NCI-H82 treated with DMSO at 0.1 percent for 48 hours (cell line): ENCODE data around the gene TBC1D4.
"Not testable (repeated sequence)": the region's sequence is repeated elsewhere in the genome, so short reads cannot be mapped to it uniquely, and the experiment has no call there.

ENCODE experiments used
- DNase-seq: peaks from one replicate; lab custom pipeline; 2025; ENCODE audit not compliant: unreplicated experiment; lab: John Stamatoyannopoulos, UW

TBC1D4 gene

DNA sequence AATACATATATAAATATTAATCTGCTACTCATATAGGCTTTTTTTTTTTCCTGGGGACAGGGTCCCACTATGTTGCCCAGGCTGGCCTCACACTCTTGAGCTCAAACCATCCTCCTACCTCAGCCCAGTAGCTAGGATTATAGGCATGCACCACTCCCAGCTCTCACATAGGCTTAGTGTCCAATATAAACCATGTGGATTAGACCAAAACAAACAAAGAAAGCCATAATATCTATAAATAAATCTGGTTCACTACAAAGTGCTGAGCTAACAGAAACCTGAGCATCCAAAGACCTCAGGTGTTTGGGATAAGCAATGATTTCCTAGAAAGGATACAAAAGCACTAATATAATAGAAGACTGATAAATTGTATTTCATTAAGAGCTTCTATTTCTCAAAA is 26.0 kb downstream of the TBC1D4 start:
- no peak for DNase-seq

GRCh38 chr13:75454497-75454896 is 27.5 kb downstream of the TBC1D4 start:
- no peak for DNase-seq

- no peak for DNase-seq
Observed at GRCh38 chr13:75452564-75452963, 29.4 kb downstream of the TBC1D4 start.

GRCh38 chr13:75447493-75447892 is 34.5 kb downstream of the TBC1D4 start:
- DNase-seq = no peak

DNA sequence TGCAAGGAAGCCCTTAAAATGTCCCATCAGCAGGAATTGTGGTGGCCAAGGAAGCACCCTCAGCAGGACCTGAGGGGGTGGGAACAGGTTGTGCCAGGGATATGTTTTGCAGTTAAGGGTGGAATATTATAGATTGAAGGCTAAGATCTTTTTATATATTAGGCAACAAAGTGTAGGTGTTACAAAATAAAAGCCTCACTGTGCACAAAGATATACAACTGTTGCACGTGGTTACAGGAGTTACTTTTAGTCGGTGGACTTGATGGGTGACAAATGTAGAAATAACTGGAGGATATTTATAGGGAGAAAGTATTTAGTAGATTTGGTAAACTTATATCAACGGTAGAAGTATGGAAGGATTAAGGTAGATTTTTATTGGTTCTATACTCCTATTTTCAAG is 35.1 kb downstream of the TBC1D4 start:
- DNase-seq = no peak

DNA sequence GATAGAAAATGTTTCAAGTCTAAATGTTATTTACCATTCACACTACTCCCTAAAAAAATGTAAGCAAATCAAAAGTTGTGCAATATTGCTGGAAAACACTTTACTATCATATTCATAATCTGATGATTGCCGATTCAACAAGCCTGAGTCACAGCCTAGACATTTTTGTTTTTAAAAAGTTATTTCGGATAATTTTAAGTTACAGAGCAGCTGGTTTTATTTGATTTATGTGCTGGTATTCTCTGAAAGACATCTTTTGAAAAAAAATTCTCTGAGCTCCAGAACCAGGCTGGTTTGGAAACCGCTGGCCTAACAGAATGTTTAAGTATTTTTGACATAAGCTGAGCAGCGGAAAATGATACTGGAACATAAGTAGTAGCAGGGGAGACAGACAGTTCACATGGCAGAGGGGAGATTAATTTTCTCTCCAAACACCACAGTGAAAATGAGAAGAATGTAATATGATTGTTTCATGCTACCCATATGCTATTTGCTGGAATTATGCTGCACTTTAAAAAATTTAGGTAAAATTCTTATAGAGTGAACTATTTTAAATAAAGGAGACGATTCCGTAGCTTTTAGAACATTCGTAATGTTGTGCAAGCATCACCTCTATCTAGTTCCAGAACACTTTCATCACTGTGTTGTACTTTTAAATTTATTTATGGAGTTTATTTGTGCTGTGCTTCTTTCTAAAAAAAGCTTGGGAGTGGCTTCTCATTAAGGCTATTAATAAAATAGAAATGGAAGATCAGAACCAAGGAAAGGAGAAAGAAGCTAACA is 36.1 kb downstream of the TBC1D4 start:
- no peak for DNase-seq

GRCh38 chr13:75444016-75444415 is 38.0 kb downstream of the TBC1D4 start:
- no peak for DNase-seq

GRCh38 chr13:75443356-75443958 is 38.5 kb downstream of the TBC1D4 start:
- no peak for DNase-seq

DNA sequence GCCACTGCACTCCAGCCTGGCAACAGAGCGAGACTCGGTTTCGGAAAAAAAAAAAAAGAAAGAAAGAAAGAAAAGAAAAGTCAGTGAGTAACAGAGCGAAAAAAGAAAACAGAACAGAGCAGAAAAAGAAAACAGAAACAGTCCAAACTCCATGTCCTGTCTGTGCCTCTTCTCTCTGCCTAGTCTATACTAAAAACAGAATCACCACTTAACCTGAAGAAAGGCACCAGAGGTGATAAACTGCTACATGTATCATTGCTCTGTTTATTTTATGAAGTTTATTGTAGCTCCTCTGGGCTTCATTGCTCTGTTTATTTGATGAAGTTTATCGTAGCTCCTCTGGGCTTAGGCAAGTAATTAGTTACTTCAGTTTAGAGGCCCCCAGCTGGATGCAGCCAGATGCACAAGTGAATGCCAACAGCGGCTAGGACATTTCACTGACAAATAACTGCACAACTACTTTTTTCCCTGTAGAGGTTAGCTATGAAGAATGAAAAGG is 39.2 kb downstream of the TBC1D4 start:
- no peak for DNase-seq

DNA sequence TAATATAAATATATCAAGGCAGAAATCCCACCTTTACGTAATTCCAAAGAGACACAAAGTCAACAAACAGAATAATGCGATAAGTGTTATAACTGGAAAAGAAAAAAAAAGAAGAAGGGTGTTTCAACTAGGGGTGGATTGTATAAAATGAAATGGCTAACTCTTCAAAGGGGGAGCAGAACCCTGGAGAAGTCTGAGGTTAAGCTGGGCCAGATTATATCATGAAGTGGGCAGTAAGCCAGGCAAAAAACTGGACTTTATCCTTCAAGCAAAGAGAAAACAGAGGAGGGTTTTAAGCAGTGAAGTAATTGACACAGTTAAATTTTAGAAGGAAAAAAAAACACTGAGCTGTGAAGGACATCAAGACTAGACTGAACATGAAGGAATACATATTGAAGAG is 41.9 kb downstream of the TBC1D4 start:
- no peak for DNase-seq

DNA sequence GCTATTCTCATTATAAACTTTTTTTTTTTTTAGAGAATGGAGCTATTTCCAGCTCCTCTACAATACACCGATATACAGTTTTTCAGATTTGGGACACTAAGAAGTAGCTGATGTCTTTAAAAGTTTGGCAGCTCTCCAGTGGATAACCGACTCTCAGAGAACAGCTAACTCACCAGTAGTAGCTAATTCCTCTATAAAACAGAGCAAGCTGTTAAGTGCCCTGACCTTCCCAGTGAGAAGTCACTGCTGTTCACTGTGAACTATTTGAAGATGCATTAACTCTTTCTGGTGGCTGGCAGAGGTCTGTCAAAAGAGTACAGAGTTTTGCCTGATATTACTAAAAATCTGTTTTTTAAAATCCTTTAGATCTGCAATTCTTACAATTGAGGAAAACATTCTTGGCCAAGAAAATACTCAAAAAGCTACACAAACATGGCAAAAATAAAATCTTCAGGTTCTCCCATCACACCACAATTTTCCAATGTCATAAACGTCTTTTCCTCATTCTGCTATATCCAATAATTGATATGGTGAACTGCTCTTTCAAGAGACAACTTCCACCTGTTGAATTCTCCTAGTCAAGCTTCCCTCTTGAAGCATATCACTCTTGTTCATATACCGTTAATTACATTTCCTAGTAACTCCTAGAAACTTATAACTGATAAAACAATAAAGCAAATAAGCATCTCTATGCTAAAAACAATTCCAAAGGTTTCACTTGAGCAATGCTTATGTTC is 44.2 kb downstream of the TBC1D4 start:
- DNase-seq = peak; percentile 66

DNA sequence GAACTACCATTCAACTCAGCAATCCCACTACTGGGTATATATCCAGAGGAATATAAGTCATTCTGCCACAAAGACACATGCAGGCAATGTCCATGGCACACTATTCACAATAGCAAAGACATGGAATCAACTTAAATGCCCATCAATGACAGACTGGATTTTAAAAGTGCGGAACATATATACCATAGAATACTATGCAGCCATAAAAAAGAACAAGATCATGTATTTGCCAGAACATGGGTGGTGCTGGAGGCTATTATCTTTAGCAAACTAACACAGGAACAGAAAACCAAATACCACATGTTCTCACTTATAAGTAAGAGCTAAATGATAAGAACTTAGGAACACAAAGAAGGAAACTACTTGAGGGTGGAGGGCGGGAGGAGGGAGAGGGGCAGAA is 47.8 kb downstream of the TBC1D4 start:
- not testable (repeated sequence) for DNase-seq

DNA sequence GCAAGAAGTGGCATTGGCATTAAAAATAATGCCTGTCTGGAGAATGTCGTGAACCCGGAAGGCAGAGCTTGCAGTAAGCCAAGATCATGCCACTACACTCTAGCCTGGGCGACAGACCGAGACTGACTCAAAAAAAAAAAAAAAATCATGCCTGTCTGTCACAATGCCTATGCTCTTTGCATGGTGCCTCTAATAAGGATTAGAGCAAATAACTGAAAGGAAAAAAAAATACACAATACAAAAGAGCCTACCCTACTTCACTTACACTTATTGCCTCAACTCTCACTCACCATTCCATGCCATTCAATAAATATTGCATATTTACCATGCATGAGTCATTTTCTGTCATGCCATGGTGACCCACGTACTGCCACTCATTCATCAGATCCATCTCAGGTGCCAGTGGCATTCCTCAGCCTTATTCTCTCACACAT is 49.1 kb downstream of the TBC1D4 start:
- no peak for DNase-seq

DNA sequence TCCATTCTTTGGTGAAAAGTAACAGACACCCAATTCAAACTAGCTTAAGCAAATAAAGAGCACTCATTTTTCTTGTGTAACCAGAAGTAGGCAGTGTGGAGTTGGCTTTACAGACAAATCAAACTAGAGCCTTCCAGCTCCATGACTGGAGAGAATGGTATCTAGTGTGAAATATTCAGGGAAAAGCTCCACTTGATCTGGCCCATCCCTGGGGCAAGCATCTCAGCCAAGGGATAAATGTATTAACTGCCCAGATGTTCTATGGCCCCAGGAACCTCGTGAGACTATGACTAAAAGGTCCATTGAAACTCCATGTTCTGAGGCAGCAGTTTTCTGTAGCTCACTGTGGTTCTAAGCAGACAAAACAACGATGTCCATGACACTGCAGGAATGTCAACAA is 49.9 kb downstream of the TBC1D4 start:
- no peak for DNase-seq

DNA sequence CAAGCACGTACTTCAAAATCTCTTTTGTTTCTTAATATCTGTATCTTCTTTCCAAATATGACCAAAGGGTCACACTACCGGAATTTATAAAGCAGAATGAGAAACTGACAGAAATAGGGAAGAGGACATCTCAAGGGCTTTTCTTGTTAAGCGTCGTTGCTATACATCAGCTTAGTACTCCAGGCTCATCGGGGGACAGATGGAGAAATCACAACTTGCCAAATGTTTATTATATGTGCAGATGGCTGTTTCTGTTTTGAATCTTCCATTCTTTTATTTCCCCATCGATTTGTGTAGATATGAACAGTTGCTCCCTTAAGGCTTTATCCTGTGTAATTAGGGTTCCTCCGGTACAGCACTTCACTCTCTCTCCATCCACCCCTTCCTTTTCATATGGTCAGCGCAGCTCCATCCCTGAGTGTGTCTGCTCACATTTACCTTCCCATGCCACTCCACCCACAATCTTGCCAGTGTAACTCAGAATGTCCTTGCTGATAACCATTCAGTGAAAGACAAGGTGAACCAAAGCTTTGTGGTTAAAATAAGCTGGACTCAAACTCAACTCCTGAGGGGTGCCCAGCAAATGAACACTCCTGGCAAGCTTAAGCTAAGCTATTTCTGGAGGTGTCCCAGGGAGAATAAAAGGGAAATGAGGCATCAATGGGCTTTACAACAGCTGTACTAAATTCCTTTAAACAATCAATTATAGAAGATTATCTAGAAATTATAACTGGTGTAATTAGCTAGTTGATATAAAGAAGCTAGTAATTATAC is 51.3 kb downstream of the TBC1D4 start:
- no peak for DNase-seq

DNA sequence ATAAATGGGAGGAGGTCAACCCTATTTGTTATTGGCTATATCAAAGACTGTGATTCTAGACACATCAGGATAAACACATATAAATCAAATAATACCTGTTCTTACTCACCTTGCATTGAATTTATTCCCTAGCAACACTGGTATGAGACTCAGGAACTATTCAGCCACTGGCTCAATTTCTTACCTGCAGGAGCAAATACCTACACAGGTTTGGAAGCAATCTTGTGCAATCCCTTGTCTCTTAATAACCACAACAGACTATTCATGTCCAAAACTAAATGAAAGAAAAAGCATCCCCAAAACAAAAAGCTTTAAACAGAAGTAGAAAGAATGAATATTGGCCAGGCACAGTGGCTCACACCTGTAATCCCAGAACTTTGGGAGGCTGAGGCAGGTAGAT is 55.5 kb downstream of the TBC1D4 start:
- DNase-seq = no peak

- no peak for DNase-seq
Observed at GRCh38 chr13:75425216-75426009, 56.6 kb downstream of the TBC1D4 start.

DNA sequence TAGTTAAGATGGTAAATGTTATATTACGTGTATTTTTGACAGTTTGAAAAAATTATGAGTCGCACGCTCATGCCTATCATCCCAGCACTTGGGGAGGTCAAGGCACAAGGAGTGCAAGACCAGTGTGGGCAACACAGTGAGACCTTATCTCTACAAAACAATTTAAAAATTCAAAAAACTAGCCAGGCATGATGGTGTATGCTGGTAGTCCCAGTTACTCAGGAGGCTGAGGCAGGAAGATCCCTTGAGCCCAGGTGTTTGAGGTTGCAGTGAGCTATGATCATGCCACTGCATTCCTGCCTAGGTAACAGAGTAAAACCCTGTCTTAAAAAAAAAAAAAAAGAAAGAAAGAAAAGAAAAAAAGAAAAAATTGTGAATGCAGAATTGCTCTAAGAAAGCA is 58.0 kb downstream of the TBC1D4 start:
- no peak for DNase-seq

DNA sequence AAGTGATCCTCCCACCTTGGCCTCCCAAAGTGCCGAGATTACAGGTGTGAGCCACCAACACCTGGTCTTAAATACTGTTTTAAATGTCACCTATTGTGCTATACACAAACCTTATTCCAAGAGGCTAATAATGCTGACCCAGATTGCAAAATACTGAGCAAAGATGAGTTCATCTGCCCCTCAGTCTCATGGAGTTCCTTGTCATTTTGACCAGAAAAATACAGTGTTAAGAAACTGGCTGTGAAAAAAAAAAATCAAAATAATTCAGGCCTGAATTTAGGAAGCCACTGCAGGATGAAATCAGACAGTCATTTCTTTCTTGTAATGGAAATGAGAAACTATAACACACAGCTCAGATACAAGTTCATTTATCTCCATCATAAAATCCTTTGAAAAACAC is 59.9 kb downstream of the TBC1D4 start:
- DNase-seq = no peak

- DNase-seq = no peak
Observed at GRCh38 chr13:75421133-75421532, 60.8 kb downstream of the TBC1D4 start.
